Measurements from ENCODE around the gene PDPK1.

The PDPK1 gene

DNA sequence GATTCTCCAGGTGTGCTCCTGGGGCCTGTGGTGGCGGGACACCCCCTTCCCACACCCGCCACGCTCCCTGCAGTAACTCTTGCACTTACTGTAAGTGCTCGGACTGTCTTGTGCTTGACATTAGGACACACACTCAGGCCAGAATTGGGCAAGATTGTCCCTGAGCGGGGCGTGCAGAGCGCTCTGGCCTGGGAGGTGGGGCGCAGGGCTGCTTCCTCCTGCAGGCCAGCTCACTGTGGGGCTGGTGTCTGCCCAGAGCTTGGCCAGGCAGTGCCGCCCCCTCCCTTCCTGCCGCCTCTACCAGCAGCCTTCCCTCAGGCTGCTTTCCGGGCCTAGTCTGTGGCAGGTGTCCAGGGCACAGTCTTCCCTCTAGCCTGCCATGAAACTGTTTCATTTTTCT lies 30.2 kb upstream of the PDPK1 start:
- DNase-seq = no peak

- DNase-seq = no peak
Measured at GRCh38 chr16:2508722-2509400, 29.0 kb upstream of the PDPK1 start.

GRCh38 chr16:2511128-2511800 lies 26.6 kb upstream of the PDPK1 start:
- DNase-seq = no peak

DNA sequence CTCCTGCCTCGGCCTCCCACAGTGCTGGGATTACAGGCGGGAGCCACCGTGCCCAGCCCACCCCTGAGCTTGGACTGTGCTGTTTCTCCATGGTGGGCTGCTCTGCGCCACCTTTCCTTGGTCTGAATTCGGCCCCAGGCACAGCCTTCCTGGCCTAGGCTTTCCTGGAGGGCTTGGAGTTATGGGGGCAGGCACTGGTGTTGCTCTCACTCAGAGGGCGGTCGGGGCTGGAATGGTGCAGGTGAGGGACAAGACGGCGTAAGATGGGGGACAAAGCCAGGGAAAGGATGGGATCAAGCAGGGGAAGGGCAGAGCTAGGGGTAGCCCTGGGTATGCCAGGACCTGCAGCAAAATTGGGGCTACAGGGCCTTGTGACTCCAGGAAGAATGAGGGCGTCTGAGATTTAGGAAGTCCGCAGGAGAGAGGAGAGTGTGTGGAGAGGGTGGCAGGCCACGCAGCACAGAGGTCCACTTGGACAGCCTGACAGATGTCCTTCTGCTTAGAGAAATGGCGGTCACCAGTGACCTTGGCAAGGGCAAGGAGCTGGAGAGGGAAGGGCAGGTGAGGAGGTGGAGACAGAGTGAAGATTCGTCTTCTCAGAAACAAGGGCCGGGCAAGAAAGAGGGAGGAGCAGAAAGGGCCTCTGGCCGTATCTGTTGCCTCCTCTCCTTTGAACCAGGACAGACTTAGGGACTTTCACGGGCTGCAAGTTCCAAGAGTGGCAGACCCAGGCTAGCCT lies 25.7 kb upstream of the PDPK1 start:
- no peak for DNase-seq

DNA sequence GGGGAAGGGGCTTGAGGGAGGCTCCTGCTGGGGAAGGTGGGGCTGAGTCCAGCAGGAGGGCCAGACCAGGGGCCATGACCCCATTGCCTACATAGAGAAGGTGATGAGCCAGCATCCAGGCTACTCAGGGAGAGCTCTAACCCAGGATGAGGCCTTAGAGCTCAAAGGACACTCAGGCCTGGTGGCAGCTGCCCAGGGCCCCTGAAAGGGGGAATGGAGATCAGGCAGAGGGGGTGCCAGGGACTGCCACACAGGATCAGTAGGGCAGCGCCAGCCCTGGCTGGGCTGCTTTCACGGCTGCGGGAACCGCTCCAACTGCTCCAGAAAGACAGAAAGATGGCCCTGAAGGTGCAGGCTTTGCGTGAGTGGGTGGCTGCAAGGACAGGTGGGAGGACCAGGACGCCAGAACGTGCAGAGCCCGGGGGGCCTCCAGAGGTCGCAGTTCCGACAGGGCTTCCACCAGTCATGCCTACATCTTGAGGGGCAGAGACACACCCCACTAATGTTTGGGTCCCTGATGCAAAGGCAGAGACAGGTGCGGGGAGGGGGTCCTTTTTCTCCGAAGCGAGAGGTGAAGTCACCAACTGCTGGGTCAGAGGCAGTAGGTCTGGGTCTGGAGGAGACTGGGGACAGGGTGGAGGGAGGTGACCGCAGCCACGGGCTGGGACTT lies 25.0 kb upstream of the PDPK1 start:
- DNase-seq = no peak

- DNase-seq = peak; percentile 70
Measured at GRCh38 chr16:2513405-2514332, 24.2 kb upstream of the PDPK1 start, which contains the start of gene ATP6V0C. Gene ATP6V0C (plus strand): TSS chr16:2513952. CDS start chr16:2514104, 152 bp downstream.

GRCh38 chr16:2514333-2515179 lies 23.3 kb upstream of the PDPK1 start:
- DNase-seq = no peak

GRCh38 chr16:2515180-2515851 lies 22.5 kb upstream of the PDPK1 start:
- DNase-seq = no peak

DNA sequence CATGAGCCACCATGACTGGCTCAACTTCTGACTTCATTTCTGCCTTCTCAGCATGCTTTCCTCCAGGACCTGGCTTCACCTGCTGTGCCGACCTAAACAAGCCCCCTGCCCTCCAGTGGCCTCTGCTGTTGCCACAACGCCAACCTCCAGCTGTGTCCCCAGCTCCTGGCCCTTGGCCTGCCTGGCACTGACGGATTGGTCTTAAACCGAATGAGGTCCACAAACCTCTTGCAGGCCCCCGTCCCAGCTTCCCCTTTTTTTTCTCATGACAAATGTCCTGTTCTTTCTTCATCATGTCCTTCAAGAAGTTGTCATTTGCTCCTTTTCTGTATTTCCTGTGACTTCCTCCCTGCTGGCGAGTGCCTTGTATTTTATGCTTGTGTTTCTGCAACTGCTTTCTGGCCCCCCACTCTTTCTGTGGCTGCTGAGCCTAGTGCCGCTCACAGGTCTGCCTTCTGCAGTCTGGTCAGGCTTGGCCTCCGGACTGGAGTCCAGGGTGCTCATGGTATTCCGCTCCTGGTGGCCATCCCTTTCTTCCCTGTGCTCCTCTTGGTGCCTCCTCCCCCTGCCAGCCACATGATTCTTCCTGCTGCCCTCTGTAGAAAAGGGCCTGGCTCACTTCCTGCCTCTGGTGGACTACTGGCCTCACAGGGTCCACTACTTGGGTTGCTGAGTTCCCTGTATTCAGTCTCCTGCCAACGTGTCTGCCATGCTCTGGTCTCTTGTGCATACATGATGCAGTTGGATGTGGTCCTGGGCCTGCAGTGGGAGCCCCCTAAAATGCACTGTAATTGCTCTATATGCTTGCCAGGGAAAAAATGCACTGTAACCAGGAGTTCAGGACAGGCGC lies 21.2 kb upstream of the PDPK1 start:
- no peak for DNase-seq

- DNase-seq = no peak
Measured at GRCh38 chr16:2517954-2518605, 19.7 kb upstream of the PDPK1 start.

DNA sequence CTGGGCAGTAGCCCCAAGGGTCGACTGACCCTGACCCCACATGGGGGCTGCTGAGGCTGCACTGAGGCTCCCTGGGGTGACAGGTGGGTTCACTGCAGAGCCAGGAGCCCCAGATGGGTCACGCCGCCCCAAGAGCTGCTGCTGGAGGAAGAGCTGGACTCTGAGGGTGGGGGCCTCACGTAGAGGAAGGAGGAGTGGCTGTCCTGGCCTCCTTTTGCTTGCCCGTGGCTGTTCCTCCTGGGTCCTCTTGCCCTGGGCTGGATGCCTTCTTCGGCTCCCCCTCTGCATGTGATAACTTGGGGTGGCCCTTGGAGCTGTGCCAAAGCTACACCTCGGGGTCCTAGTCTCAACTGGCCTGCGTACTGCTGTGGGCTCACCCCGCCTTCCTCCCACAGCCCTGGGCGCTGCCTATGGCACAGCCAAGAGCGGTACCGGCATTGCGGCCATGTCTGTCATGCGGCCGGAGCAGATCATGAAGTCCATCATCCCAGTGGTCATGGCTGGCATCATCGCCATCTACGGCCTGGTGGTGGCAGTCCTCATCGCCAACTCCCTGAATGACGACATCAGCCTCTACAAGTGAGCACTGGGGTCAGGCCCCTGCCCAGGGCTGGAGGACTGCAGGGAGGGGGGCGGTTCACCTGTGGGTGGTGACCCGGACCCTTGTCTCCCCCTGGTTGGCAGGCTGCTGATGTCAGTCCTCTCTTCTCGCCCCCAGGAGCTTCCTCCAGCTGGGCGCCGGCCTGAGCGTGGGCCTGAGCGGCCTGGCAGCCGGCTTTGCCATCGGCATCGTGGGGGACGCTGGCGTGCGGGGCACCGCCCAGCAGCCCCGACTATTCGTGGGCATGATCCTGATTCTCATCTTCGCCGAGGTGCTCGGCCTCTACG lies 18.8 kb upstream of the PDPK1 start:
- no peak for DNase-seq

- no peak for DNase-seq
Measured at GRCh38 chr16:2519711-2520080, 18.1 kb upstream of the PDPK1 start.

- DNase-seq = no peak
Measured at GRCh38 chr16:2520097-2520783, 17.6 kb upstream of the PDPK1 start, which contains the start of gene AMDHD2. Gene AMDHD2 (plus strand): TSS chr16:2520371. CDS start chr16:2520459, 88 bp downstream.

- DNase-seq = no peak
Measured at GRCh38 chr16:2520784-2521531, 16.9 kb upstream of the PDPK1 start.

- no peak for DNase-seq
Measured at GRCh38 chr16:2523801-2524231, 14.0 kb upstream of the PDPK1 start.

GRCh38 chr16:2524339-2524938 lies 13.4 kb upstream of the PDPK1 start:
- DNase-seq = no peak
